ENCODE data around the gene DCLK3. TPM values are rescaled to one million over a fixed set of nuclear protein-coding genes. Genes with fewer than 3 reads are reported as not detected.
A peak's percentile ranks its signal among the peaks of the same experiment; 100 is the strongest.

Gene DCLK3
- total and polyA plus RNA-seq, 2 of the 8 experiments (the other 6 are each of a cell fraction or from before 2014, with no cell fraction given) = 0.27 to 0.63 TPM

DNA sequence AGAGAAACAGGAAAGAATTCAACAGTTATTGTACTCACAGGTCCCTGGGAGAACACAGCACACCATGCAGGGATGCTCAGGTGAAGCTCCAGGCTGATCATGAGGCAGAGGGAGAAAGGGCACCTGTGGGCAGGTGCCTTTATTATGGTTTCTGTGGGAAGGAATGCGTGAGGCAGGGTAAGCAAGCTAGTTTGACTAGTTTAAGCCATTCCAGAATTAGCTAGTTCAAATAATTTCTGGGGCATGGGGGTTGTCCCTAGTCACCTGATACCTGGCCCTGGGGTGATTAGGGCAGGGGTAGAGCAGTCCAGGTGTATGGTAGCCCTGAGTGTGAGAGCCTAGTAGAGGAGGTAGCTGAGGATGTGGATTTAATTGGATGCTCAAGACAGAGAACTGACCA, 47.9 kb upstream of the DCLK3 start:
- H3K4me1 ChIP-seq (replicated peaks in 1 of 4; ENCODE audit: control insufficient read depth in 3 of 4, insufficient read depth in 4 of 4, low read length in 3 of 4) = no peaks in the 10 kb centered on the region; a peak in 2 of 7 replicates
- no peaks in the 10 kb centered on the region for H3K23me2 ChIP-seq (ENCODE audit: low read depth, low read length)
- H3K14ac ChIP-seq (ENCODE audit: insufficient read length) = no peak overlapping the region
- FAIRE-seq (no peak), DNase-seq (ENCODE audit: low read depth in 1 of 2, low spot score in 2 of 2) (no peak)
- no peak overlapping the region for H3K18ac ChIP-seq (ENCODE audit: extremely low read depth, low read length)
- no peak overlapping the region for H3K27ac ChIP-seq (ENCODE audit: low read depth, low read length)
- no peak overlapping the region for H3K4ac ChIP-seq (replicated peaks; ENCODE audit: insufficient read length, low read depth, low read length)
- no peak overlapping the region for H3K23ac ChIP-seq (ENCODE audit: insufficient read length)
- H2BK120ac ChIP-seq (replicated peaks; ENCODE audit: low read depth, low read length) = no peak overlapping the region
- no peak overlapping the region for H4K8ac ChIP-seq (ENCODE audit: extremely low read depth, insufficient read depth, low read length)
- no peak overlapping the region for H4K5ac ChIP-seq (ENCODE audit: insufficient read length, low read depth, low read length)
- H3K56ac ChIP-seq (replicated peaks; ENCODE audit: insufficient read length, low read depth, low read length) = no peak overlapping the region
- 63% methylated on average over 1 of the region's 1 CpG; no CpG with 5 or more reads in 1 of the 2 experiments for WGBS, 2 experiments (ENCODE audit: extremely low coverage in 1 of 2, insufficient coverage in 1 of 2, insufficient read length in 1 of 2, insufficient replicate concordance in 2 of 2, low coverage in 1 of 2, low lambda C conversion rate in 2 of 2, missing lambda C conversion rate in 1 of 2)
- H2BK15ac ChIP-seq (ENCODE audit: low read length) = no peak overlapping the region
- ChIA-PET CTCF (ENCODE audit: partially characterized antibody) (interaction anchor here (0.6 to 10.8 kb wide), 15 partner anchors 9 to 677 kb away, joined by 3 to 106 read pairs (median 6); no protein-coding TSS in a partner anchor), POLR2A (ENCODE audit: partially characterized antibody) (no interaction called here)
- H3K4me2 ChIP-seq (ENCODE audit: insufficient read depth in 1 of 2, low read depth in 2 of 2, low read length in 2 of 2) = no peak overlapping the region
- H3K9me3 ChIP-seq (ENCODE audit: insufficient read depth in 2 of 2, low read depth in 1 of 2, low read length in 1 of 2) = no peaks in the 10 kb centered on the region
- no peaks in the 10 kb centered on the region for H3K27me3 ChIP-seq (replicated peaks in 1 of 4; ENCODE audit: control insufficient read depth in 3 of 4, extremely low read depth in 1 of 4, insufficient read depth in 3 of 4, low read length in 3 of 4)
- H2BK5ac ChIP-seq (ENCODE audit: low read depth, low read length) = no peak overlapping the region
- H3K9ac ChIP-seq (replicated peaks in 1 of 4; ENCODE audit: extremely low read depth in 1 of 4, low read depth in 3 of 4, low read length in 3 of 4) = no peak overlapping the region
- H2AFZ ChIP-seq (ENCODE audit: low read length) = no peak overlapping the region
- no peaks in the 10 kb centered on the region for H4K20me1 ChIP-seq (replicated peaks in 1 of 2; ENCODE audit: control insufficient read depth in 1 of 2, insufficient read depth in 2 of 2, low read length in 2 of 2)
- no peak overlapping the region for H3K4me3 ChIP-seq (ENCODE audit: extremely low read depth in 1 of 4, insufficient read depth in 2 of 4, low read depth in 3 of 4, low read length in 4 of 4)
- H4K91ac ChIP-seq (replicated peaks; ENCODE audit: insufficient read length, low read length) = no peak overlapping the region
- H3K36me3 ChIP-seq (ENCODE audit: control insufficient read depth in 2 of 4, insufficient read depth in 4 of 4, low read length in 3 of 4) = no peaks in the 10 kb centered on the region
- H2BK12ac ChIP-seq (ENCODE audit: low read depth, low read length) = no peak overlapping the region
- no peaks in the 10 kb centered on the region for H3K79me1 ChIP-seq (ENCODE audit: low read depth, low read length)
- H2BK20ac ChIP-seq (ENCODE audit: low read length) = no peak overlapping the region
- H2AK5ac ChIP-seq (ENCODE audit: low read depth, low read length) = no peak overlapping the region
- TF ChIP-seq GABPA (IDR thresholded peaks at IDR 0.05; ENCODE audit: borderline replicate concordance, insufficient read depth, low read length) (no peak), TCF12 (IDR thresholded peaks at IDR 0.05; ENCODE audit: low read depth, low read length) (0 out of 2 replicates have a peak, but pooled peaks have one; percentile 33), TEAD4 (IDR thresholded peaks at IDR 0.05; ENCODE audit: low read depth, low read length) (no peak), RNF2 (IDR thresholded peaks at IDR 0.05; ENCODE audit: borderline replicate concordance, low read depth, low read length, missing control alignments, poor library complexity, severe bottlenecking) (no peak), SUZ12 (IDR thresholded peaks at IDR 0.05; ENCODE audit: low read length) (no peak), KDM1A (IDR thresholded peaks at IDR 0.05; ENCODE audit: borderline replicate concordance, low read length) (no peak), BCL11A (IDR thresholded peaks at IDR 0.05; ENCODE audit: low read depth in 2 of 2, low read length in 2 of 2) (no peak)
- no peaks in the 10 kb centered on the region for H3K79me2 ChIP-seq (ENCODE audit: control insufficient read depth in 1 of 2, insufficient read depth in 2 of 2, low read length in 2 of 2)
